CD14-positive monocyte (primary cell): ENCODE results near the gene SLC25A22. TPM values are rescaled to one million over a fixed set of nuclear protein-coding genes. Genes with fewer than 3 reads are reported as not detected.

Source experiments
- DNase-seq, 3 donors: peaks; one replicate each; pipeline ENCODE4 v3.0.0-alpha.2; 2011 to 2022
- H2AFZ ChIP-seq: 2 replicates; pipeline ENCODE4 v1.6.0; 2012; ENCODE audit warnings: mild to moderate bottlenecking, low read depth, low read length, inconsistent platforms; ENCODE audit not compliant: insufficient read depth, poor library complexity, severe bottlenecking
- H3K27ac ChIP-seq, 2 donors: 1 replicate in 1 of 2; 2 replicates in 1 of 2; pipeline ENCODE4 v1.5.1; 2012 to 2013; ENCODE audit warnings: low read length in 2 of 2, control low read depth in 1 of 2, inconsistent platforms in 1 of 2, low read depth in 1 of 2, mild to moderate bottlenecking in 1 of 2
- H3K27me3 ChIP-seq, 2 donors: one replicate each; pipeline versions ENCODE4 v1.6.0 to v1.6.1; 2011 to 2013; ENCODE audit warnings: low read length in 2 of 2; ENCODE audit not compliant: control insufficient read depth in 2 of 2, insufficient read depth in 2 of 2
- H3K36me3 ChIP-seq, 2 donors: replicated peaks in 1 of 2; 1 replicate in 1 of 2; 2 replicates in 1 of 2; pipeline versions ENCODE4 v1.5.1 to v1.6.1; 2012 to 2013; ENCODE audit warnings: low read length in 2 of 2, control low read depth in 1 of 2, inconsistent platforms in 1 of 2, mild to moderate bottlenecking in 1 of 2; ENCODE audit not compliant: insufficient read depth in 2 of 2, control insufficient read depth in 1 of 2
- H3K4me1 ChIP-seq, 2 donors: 1 replicate in 1 of 2; 2 replicates in 1 of 2; pipeline versions ENCODE4 v1.5.1 to v1.6.1; 2012 to 2013; ENCODE audit warnings: low read length in 2 of 2, control low read depth in 1 of 2, inconsistent platforms in 1 of 2, mild to moderate bottlenecking in 1 of 2, moderate library complexity in 1 of 2; ENCODE audit not compliant: insufficient read depth in 2 of 2, control insufficient read depth in 1 of 2
- H3K4me2 ChIP-seq: replicated peaks from 2 replicates; pipeline ENCODE3; 2012; ENCODE audit warnings: low read length, moderate library complexity, mild to moderate bottlenecking; ENCODE audit not compliant: poor library complexity, severe bottlenecking; ENCODE audit errors: extremely low read depth
- H3K4me3 ChIP-seq, 3 experiments: fragments of 200-600 bp in 1 of 3; sonication (generic) in 1 of 3; replicated peaks in 1 of 3; 1 replicate in 2 of 3; 2 replicates in 1 of 3; pipeline ENCODE4 v1.5.1; 2011 to 2013; ENCODE audit warnings: low read length in 3 of 3, mild to moderate bottlenecking in 3 of 3, control low read depth in 2 of 3, low read depth in 2 of 3, inconsistent platforms in 1 of 3, moderate library complexity in 1 of 3
- H3K79me2 ChIP-seq: 2 replicates; pipeline ENCODE4 v1.6.0; 2012; ENCODE audit warnings: mild to moderate bottlenecking, control low read depth, inconsistent platforms, low read length, moderate library complexity; ENCODE audit not compliant: insufficient read depth
- H3K9ac ChIP-seq: 2 replicates; pipeline ENCODE4 v1.6.0; 2017; ENCODE audit warnings: low read length, mild to moderate bottlenecking; ENCODE audit not compliant: insufficient read depth, poor library complexity, severe bottlenecking
- H3K9me3 ChIP-seq, 2 donors: replicated peaks in 1 of 2; 1 replicate in 1 of 2; 2 replicates in 1 of 2; pipeline versions ENCODE4 v1.5.1 to v1.6.1; 2012 to 2013; ENCODE audit warnings: low read length in 2 of 2, control low read depth in 1 of 2; ENCODE audit not compliant: control insufficient read depth in 1 of 2, insufficient read depth in 1 of 2
- H4K20me1 ChIP-seq: 2 replicates; pipeline ENCODE4 v1.6.0; 2012; ENCODE audit warnings: mild to moderate bottlenecking, low read length, control low read depth, moderate library complexity; ENCODE audit not compliant: insufficient read depth
- H3K27ac Mint-ChIP-seq, 7 donors: one replicate each; pipeline ENCODE4 v1.8.0; 2020; ENCODE audit warnings: mild to moderate bottlenecking in 7 of 7, mixed read lengths in 7 of 7, moderate library complexity in 6 of 7, inconsistent platforms in 2 of 7
- H3K27me3 Mint-ChIP-seq, 3 donors: one replicate each; pipeline ENCODE4 v1.8.0; 2021 to 2022; ENCODE audit warnings: low read depth in 3 of 3, mild to moderate bottlenecking in 3 of 3, mixed read lengths in 3 of 3, moderate library complexity in 3 of 3, inconsistent platforms in 1 of 3
- H3K36me3 Mint-ChIP-seq, 2 donors: one replicate each; pipeline ENCODE4 v1.8.0; 2020; ENCODE audit warnings: mixed read lengths in 2 of 2, inconsistent platforms in 1 of 2, mild to moderate bottlenecking in 1 of 2
- H3K4me1 Mint-ChIP-seq: one replicate; pipeline ENCODE4 v1.8.0; 2020; ENCODE audit warnings: mild to moderate bottlenecking, mixed read lengths
- H3K4me3 Mint-ChIP-seq, 2 donors: one replicate each; pipeline ENCODE4 v1.8.0; 2020; ENCODE audit warnings: mild to moderate bottlenecking in 2 of 2, mixed read lengths in 2 of 2, moderate library complexity in 1 of 2
- H3K9me3 Mint-ChIP-seq, 7 donors: one replicate each; pipeline ENCODE4 v1.8.0; 2020 to 2022; ENCODE audit warnings: mixed read lengths in 7 of 7, mild to moderate bottlenecking in 6 of 7, moderate library complexity in 6 of 7, inconsistent platforms in 2 of 7
- CTCF ChIP-seq: fragments of 200-600 bp; IDR thresholded peaks from one replicate; pipeline ENCODE4 v1.8.0; 2022; ENCODE audit warnings: antibody characterized with exemption, mild to moderate bottlenecking
- WGBS: methylation state at CpG from one replicate; pipeline ENCODE4 v1.1.5; 2013; ENCODE audit warnings: missing lambda C conversion rate; ENCODE audit not compliant: insufficient coverage; 5-methylcytosine and 5-hydroxymethylcytosine counted together
- intact Hi-C, 2 donors: fragments of 100-400 bp; cut with micrococcal nuclease; formaldehyde crosslinking; loops; one replicate each; pipeline versions ENCODE4 v1.15.0 to v1.15.1; 2023
- polyA plus RNA-seq, 3 donors: library from polyadenylated mRNA; depleted of rRNA in 1 of 3; unstranded in 2 of 3; stranded (reverse) in 1 of 3; fragments of 300-500 nt in 2 of 3; fragments of >200 nt in 1 of 3; fragmentation: Illumina TruSeq in 2 of 3; gene quantifications; 1 replicate in 2 of 3; 2 replicates in 1 of 3; pipeline ENCODE4 v1.2.3, GENCODE V29; 2012 to 2021

The SLC25A22 gene
- polyA plus RNA-seq, 3 donors, result 4.4 to 20.9 (median 5.6) TPM

GRCh38 chr11:825366-826226 is 27.5 kb upstream of the SLC25A22 start:
- Histone ChIP-seq H2AFZ (no peak overlapping the region), H3K79me2 (peaks cover 38% of the 10 kb centered on the region), H4K20me1 (peaks cover 58% of the 10 kb centered on the region), H3K4me1 (peaks cover 75 to 84% of the 10 kb centered on the region in 2 donors), H3K27ac (no peak overlapping the region), H3K4me3 (no peak overlapping the region), H3K9ac (no peak overlapping the region), H3K9me3 (no peaks in the 10 kb centered on the region), H3K4me2 (no peak overlapping the region), H3K36me3 (peaks cover 21 to 32% of the 10 kb centered on the region in 2 donors), H3K27me3 (peaks cover 2 to 36% of the 10 kb centered on the region in 2 donors)
- Mint-ChIP-seq H3K9me3 (peaks cover 0 to 7% (median 1%) of the 10 kb centered on the region in 7 donors), H3K4me3 (no peak overlapping the region), H3K27me3 (peaks cover 35 to 40% (median 39%) of the 10 kb centered on the region in 3 donors), H3K36me3 (peaks cover 34 to 44% of the 10 kb centered on the region in 2 donors), H3K27ac (no peak overlapping the region), H3K4me1 (peaks cover 65% of the 10 kb centered on the region)
- intact Hi-C loops, result no loop called here
- no peak for TF ChIP-seq CTCF
- WGBS, result 85% methylated on average over 4 of the region's 12 CpGs
- DNase-seq, result no peak

GRCh38 chr11:824942-825341 is 26.9 kb upstream of the SLC25A22 start:
- peaks cover 0 to 29% of the 10 kb centered on the region in 2 donors for H3K27me3 ChIP-seq

More at GRCh38 chr11:824942-825341, 26.9 kb upstream of the SLC25A22 start:
- H3K36me3 ChIP-seq, result peaks cover 21 to 32% of the 10 kb centered on the region in 2 donors
- peaks cover 30 to 34% (median 32%) of the 10 kb centered on the region in 3 donors for H3K27me3 Mint-ChIP-seq
- no peak overlapping the region for H3K4me2 ChIP-seq
- no peak for DNase-seq
- no peak overlapping the region for H3K4me3 ChIP-seq
- no peak overlapping the region for H3K27ac ChIP-seq
- H3K79me2 ChIP-seq, result peaks cover 45% of the 10 kb centered on the region
- H3K27ac Mint-ChIP-seq, result no peak overlapping the region
- H3K4me3 Mint-ChIP-seq, result no peak overlapping the region
- H3K4me1 ChIP-seq, result peaks cover 72 to 83% of the 10 kb centered on the region in 2 donors
- H3K9me3 ChIP-seq, result no peaks in the 10 kb centered on the region
- 90% methylated on average over 4 of the region's 11 CpGs for WGBS
- H4K20me1 ChIP-seq, result peaks cover 60% of the 10 kb centered on the region
- H3K9ac ChIP-seq, result no peak overlapping the region
- H2AFZ ChIP-seq, result no peak overlapping the region
- intact Hi-C loops, result no loop called here
- peaks cover 0 to 7% (median 1%) of the 10 kb centered on the region in 7 donors for H3K9me3 Mint-ChIP-seq
- TF ChIP-seq CTCF, result no peak
- peaks cover 34 to 44% of the 10 kb centered on the region in 2 donors for H3K36me3 Mint-ChIP-seq
- peaks cover 59% of the 10 kb centered on the region for H3K4me1 Mint-ChIP-seq
